Measurements from ENCODE around the gene TMEM88. TPM values are rescaled to one million over a fixed set of nuclear protein-coding genes. Genes with fewer than 3 reads are reported as not detected.

The TMEM88 gene
- total RNA-seq, 6 donors from 2014 or later: 1.6 to 16.1 (median 9.3) TPM; not detected in 1

- TF ChIP-seq POLR2AphosphoS5 (IDR thresholded peaks at IDR 0.05): no peak
- no peak for TF ChIP-seq POLR2A (IDR thresholded peaks at IDR 0.05)
- TF ChIP-seq EP300 (IDR thresholded peaks at IDR 0.05): no peak
- TF ChIP-seq CTCF (IDR thresholded peaks at IDR 0.05): no peak
- DNase-seq (no peak), ATAC-seq (ENCODE audit: low FRiP score in 2 of 2) (no peak)
- no peaks in the 10 kb centered on the region for H3K4me1 ChIP-seq
- 71 to 79% methylated on average over 3 of the region's 3 CpGs for WGBS, 2 donors
- no peaks in the 10 kb centered on the region for H3K27me3 ChIP-seq
- no peak overlapping the region for H3K4me3 ChIP-seq
- H3K27ac ChIP-seq: no peak overlapping the region
- H3K36me3 ChIP-seq: no peaks in the 10 kb centered on the region
- H3K9me3 ChIP-seq: no peaks in the 10 kb centered on the region
These were observed 43.6 kb upstream of the TMEM88 start for GRCh38 chr17:7811251-7811650.

- H3K4me1 ChIP-seq: no peaks in the 10 kb centered on the region
- no peak overlapping the region for H3K4me3 ChIP-seq
- TF ChIP-seq POLR2A (IDR thresholded peaks at IDR 0.05) (no peak), EP300 (IDR thresholded peaks at IDR 0.05) (no peak), POLR2AphosphoS5 (IDR thresholded peaks at IDR 0.05) (no peak), CTCF (IDR thresholded peaks at IDR 0.05) (no peak)
- no peak overlapping the region for H3K27ac ChIP-seq
- no peaks in the 10 kb centered on the region for H3K9me3 ChIP-seq
- DNase-seq (no peak), ATAC-seq (ENCODE audit: low FRiP score in 2 of 2) (no peak)
- H3K27me3 ChIP-seq: no peaks in the 10 kb centered on the region
- WGBS, 2 donors: 92 to 95% methylated on average over 5 of the region's 5 CpGs
- H3K36me3 ChIP-seq: no peaks in the 10 kb centered on the region
These were observed 39.9 kb upstream of the TMEM88 start for GRCh38 chr17:7814969-7815368.

GRCh38 chr17:7816926-7817642 is 37.8 kb upstream of the TMEM88 start:
- H3K27me3 ChIP-seq: no peaks in the 10 kb centered on the region
- 59 to 77% methylated on average over 9 to 10 of the region's 10 CpGs for WGBS, 2 donors
- TF ChIP-seq POLR2AphosphoS5 (IDR thresholded peaks at IDR 0.05): no peak
- no peak for TF ChIP-seq POLR2A (IDR thresholded peaks at IDR 0.05)
- TF ChIP-seq CTCF (IDR thresholded peaks at IDR 0.05): no peak
- TF ChIP-seq EP300 (IDR thresholded peaks at IDR 0.05): no peak
- no peak for DNase-seq
- H3K9me3 ChIP-seq: no peaks in the 10 kb centered on the region
- H3K27ac ChIP-seq: no peak overlapping the region
- no peaks in the 10 kb centered on the region for H3K36me3 ChIP-seq
- H3K4me1 ChIP-seq: no peaks in the 10 kb centered on the region
- H3K4me3 ChIP-seq: no peak overlapping the region
- ATAC-seq (ENCODE audit: low FRiP score in 2 of 2): no peak

GRCh38 chr17:7817643-7817964 is 37.3 kb upstream of the TMEM88 start:
- no peak for ATAC-seq (ENCODE audit: low FRiP score in 2 of 2)
- Histone ChIP-seq H3K4me3 (no peak overlapping the region), H3K27me3 (no peaks in the 10 kb centered on the region), H3K27ac (no peak overlapping the region), H3K36me3 (no peaks in the 10 kb centered on the region), H3K9me3 (no peaks in the 10 kb centered on the region), H3K4me1 (no peaks in the 10 kb centered on the region)
- DNase-seq: peak in 1 of 2 donors; percentile 53
- 88 to 89% methylated on average over 6 to 9 of the region's 9 CpGs for WGBS, 2 donors
- no peak for TF ChIP-seq EP300 (IDR thresholded peaks at IDR 0.05)

GRCh38 chr17:7818026-7818425 is 36.8 kb upstream of the TMEM88 start:
- no peak overlapping the region for H3K4me3 ChIP-seq
- TF ChIP-seq POLR2AphosphoS5 (IDR thresholded peaks at IDR 0.05): no peak
- no peak for TF ChIP-seq CTCF (IDR thresholded peaks at IDR 0.05)
- TF ChIP-seq EP300 (IDR thresholded peaks at IDR 0.05): no peak
- no peak for TF ChIP-seq POLR2A (IDR thresholded peaks at IDR 0.05)
- no peaks in the 10 kb centered on the region for H3K27me3 ChIP-seq
- no peak overlapping the region for H3K27ac ChIP-seq
- no peak for DNase-seq
- WGBS, 2 donors: 87 to 100% methylated on average over 3 to 10 of the region's 10 CpGs
- no peaks in the 10 kb centered on the region for H3K36me3 ChIP-seq
- H3K9me3 ChIP-seq: no peaks in the 10 kb centered on the region
- ATAC-seq (ENCODE audit: low FRiP score in 2 of 2): no peak
- H3K4me1 ChIP-seq: no peaks in the 10 kb centered on the region

Measured in upper lobe of left lung (tissue), 6 donors.